Measurements from ENCODE around the gene STYXL2.

Gene STYXL2

GRCh38 chr1:167107456-167107855 is 13.6 kb downstream of the STYXL2 start:
- no peak for DNase-seq

DNA sequence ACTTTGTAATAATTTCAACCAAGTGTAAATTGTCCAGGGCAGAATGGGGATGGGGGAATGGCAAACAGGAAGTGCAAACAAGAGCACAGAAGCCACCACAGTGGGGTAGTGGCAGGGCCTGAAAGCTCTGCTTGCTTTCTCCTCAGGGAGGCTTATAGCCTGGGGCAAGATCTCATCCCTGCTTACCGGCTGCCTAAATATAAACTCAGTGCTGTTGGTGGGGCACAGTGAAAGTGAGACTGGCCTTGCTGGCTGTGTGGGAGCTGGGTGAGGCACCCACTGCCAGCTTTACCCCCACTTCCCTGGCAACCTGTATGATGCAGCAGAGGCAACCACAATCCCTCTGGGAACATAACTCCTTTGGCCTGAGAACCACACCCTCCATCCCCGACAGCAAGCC is 15.2 kb downstream of the STYXL2 start:
- DNase-seq = no peak

DNA sequence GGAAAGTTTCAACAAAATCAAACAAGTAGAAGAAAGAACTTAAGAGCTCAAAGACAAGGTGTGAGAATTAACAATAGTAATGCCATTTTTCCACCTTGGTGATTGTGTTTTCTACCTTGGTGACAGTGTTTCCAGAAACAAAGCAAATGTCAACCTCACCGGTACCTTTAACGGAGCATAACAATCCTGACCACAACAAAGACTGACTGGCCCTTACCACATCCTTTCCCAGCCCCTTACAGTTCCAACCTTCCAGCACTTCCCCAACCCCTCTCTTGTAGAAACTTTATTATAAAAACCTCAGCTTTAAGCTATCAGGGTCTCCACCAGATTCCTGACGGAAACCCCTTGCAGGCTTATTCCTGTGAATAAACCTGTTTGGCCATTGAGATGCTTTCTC is 16.7 kb downstream of the STYXL2 start:
- no peak for DNase-seq

- DNase-seq = no peak
These were observed 18.2 kb downstream of the STYXL2 start for GRCh38 chr1:167111868-167112709.

- DNase-seq = no peak
These were observed 20.9 kb downstream of the STYXL2 start for GRCh38 chr1:167114725-167115124.

GRCh38 chr1:167115655-167116054 is 21.8 kb downstream of the STYXL2 start:
- DNase-seq = no peak

DNA sequence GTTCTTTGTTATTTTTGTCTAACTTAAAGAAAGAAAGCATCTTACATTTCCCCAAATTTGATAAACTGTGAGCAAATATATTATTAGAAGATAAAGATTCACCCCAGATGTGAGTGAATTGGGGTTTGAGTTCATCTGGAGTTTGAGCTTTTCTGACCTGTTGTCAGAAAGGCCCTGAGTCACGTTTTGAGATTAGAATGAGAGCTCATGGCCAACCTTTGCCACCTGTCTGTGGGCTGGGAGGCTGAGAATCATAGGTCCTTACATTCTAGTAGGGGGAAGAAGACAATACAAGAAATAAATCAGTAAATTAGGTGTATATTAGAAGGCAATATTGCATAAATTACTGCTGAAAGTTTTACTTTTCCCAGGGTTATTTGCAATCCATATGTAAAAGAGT is 22.3 kb downstream of the STYXL2 start:
- DNase-seq = no peak

- DNase-seq = no peak
These were observed 23.4 kb downstream of the STYXL2 start for GRCh38 chr1:167117225-167117624.

DNA sequence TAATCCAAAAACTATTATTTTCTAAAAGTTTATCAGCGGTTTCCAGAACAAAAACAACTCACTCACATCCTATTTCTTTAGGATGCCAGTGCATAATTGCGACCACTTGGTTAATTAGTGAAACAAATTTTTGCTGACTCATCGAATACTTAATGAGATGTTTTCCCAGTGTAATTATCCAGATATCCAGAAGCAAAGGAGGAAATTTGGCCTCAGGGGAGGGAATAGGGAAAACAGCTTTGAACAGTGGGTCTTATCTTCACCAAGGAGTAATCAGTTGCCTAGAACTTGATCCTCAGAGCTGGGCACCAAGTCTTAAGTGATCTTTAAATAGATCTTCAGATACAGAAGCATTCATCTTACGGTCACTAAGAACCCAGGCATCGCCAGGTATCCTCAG is 24.3 kb downstream of the STYXL2 start:
- no peak for DNase-seq

DNA sequence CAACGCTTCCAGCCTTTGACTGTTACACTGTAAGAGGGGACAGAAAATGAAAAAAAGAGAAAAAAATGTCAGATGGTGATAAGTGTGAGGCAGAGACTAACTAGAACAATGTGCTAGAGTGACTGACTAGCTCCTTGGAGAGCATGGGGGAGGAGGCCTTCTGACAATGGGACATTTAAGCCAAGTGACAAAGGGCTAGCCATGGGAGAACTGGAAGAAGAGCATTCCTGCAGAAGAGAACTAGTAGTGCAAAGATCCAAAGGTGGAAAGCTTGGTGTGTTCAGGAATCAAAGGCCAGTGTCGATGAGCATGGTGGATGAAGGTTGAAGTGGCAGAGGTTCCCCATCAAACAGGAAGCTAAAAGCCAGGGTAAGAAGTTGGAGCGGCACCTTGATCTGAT is 25.8 kb downstream of the STYXL2 start:
- no peak for DNase-seq

DNA sequence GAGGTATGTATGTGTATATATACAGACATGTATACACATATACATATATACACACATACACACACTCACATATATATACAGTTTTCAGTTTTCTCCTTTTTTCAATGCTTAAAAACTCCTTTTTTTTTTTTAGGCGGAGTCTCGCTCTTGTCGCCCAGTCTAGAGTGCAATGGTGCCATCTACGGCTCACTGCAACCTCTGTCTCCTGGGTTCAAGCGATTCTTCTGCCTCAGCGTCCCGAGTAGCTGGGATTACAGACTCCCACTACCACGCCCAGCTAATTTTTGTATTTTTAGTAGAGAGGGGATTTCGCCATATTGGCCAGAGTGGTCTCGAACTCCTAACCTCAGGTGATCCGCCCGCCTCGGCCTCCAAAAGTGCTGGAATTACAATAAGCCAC is 27.0 kb downstream of the STYXL2 start:
- DNase-seq = no peak

- DNase-seq = peak in 34 of 58 donors; percentile 8 to 70 (median 28)
These were observed 27.7 kb downstream of the STYXL2 start for GRCh38 chr1:167121375-167122120.

GRCh38 chr1:167122121-167122480 is 28.2 kb downstream of the STYXL2 start:
- no peak for DNase-seq

DNA sequence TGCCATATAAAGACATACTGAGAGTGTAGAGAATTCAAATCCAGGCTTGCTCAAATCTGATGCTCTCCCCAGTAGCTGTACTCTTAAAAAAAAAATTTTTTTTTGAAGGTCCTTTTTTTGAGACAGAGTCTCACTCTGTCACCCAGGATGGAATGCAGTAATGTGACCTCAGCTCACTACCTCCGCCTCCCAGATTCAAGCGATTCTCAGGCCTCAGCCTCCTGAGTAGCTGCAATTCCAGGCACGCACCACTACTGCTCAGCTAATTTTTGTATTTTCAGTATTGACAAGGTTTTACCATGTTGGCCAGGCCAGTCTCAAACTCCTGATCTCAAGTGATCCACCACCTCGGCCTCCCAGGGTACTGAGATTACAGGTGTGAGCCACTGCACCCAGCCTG is 28.7 kb downstream of the STYXL2 start:
- DNase-seq = no peak

GRCh38 chr1:167126317-167126716 is 32.4 kb downstream of the STYXL2 start:
- DNase-seq = peak in 14 of 58 donors; percentile 16 to 67 (median 50)

DNA sequence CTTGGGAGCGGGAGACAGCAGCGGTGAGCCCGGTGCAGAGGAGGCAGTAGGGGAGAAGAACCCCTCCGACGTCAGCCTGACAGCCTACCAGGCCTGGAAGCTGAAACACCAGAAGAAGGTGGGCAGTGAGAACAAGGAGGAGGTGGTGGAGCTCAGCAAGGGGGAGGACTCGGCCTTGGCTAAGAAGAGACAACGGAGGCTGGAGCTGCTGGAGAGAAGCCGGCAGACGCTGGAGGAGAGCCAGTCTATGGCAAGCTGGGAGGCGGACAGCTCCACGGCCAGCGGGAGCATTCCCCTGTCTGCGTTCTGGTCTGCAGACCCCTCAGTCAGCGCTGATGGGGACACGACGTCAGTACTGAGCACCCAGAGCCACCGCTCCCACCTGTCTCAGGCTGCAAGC is 32.9 kb downstream of the STYXL2 start:
- peak in 29 of 58 donors; percentile 6 to 72 (median 35) for DNase-seq

DNA sequence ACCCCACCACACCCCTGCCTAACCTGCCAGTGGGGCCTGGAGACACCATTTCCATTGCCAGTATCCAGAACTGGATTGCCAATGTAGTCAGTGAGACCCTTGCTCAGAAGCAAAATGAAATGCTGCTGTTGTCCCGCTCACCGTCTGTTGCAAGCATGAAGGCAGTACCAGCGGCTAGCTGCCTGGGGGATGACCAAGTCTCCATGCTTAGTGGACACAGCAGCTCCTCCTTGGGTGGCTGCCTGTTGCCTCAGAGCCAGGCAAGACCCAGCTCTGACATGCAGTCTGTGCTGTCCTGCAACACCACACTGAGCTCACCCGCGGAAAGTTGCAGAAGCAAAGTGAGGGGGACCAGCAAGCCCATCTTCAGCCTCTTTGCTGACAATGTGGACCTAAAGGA is 33.4 kb downstream of the STYXL2 start:
- DNase-seq = no peak

DNA sequence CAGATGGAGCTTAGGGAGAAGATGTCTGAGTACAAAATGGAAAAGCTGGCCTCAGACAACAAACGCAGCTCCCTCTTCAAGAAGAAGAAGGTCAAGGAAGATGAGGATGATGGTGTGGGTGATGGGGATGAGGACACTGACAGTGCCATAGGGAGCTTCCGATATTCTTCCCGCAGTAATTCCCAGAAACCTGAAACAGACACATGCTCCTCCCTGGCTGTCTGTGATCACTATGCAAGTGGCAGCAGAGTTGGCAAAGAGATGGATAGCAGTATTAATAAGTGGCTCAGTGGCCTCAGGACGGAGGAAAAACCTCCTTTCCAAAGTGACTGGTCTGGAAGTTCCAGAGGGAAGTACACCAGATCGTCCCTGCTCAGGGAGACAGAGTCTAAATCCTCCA is 33.8 kb downstream of the STYXL2 start:
- DNase-seq = no peak

- no peak for DNase-seq
These were observed 34.7 kb downstream of the STYXL2 start for GRCh38 chr1:167128261-167129227.

DNA sequence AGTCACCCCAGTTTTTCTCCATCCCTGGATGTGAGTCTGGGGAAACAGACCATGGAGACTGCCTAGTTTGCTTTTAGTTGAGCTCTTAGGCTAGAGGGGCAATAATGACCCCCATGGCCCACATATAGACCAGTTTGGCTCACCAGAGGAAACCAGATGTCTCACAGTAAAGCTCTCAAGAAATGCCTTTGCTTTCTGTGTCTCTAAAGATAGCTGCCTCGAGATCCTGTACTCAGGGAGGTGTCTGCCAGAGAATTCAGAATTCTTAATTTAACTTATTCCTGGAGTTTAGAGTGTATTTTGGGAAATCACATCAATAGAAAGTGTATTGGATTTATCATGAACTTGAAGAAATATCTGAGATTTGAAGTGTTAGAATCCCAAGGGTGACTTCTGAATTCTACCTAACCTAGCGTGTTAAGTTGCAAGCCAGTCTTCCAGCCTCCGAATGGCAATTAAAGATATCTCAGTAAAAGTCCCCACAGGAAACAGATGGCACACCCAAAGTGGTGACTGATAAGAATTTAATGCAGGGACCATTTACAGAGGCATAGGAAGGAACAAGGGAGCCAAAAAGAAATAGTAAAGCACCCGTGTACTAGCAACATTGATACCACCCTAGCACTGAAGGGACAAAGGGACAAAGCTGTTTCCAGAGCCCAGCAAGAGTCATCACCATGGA is 37.1 kb downstream of the STYXL2 start:
- no peak for DNase-seq
